GM23338 (cell line): Measurements from ENCODE around the gene MIDN. TPM values are rescaled to one million over a fixed set of nuclear protein-coding genes. Genes with fewer than 3 reads are reported as not detected.

ENCODE experiments used
- ATAC-seq: fragments of 200-7000 bp; cut with Tn5 transposase; 3 replicates; pipeline ENCODE4 v1.9.1; 2020
- DNase-seq: peaks from one replicate; pipeline ENCODE4 v3.0.0-alpha.2; 2015; ENCODE audit warnings: low spot score
- H2AFZ ChIP-seq: fragments of 200-600 bp; sonication (generic); 2 replicates; pipeline ENCODE4 v1.8.0; 2016; ENCODE audit warnings: antibody characterized with exemption, mild to moderate bottlenecking, moderate library complexity
- H3F3A ChIP-seq: fragments of 200-600 bp; sonication (generic); replicated peaks from 2 replicates; pipeline ENCODE4 v1.8.0; 2017; ENCODE audit warnings: antibody characterized with exemption, mixed run types, low read depth
- H3K27ac ChIP-seq: fragments of 200-600 bp; sonication (generic); 2 replicates; pipeline ENCODE4 v1.6.1; 2016; ENCODE audit warnings: low read depth
- H3K27me3 ChIP-seq: fragments of 200-600 bp; sonication (generic); 2 replicates; pipeline ENCODE4 v1.8.0; 2016; ENCODE audit warnings: mild to moderate bottlenecking, mixed run types, moderate library complexity; ENCODE audit not compliant: insufficient read depth
- H3K36me3 ChIP-seq: fragments of 200-600 bp; sonication (generic); 2 replicates; pipeline ENCODE4 v1.8.0; 2016; ENCODE audit warnings: mild to moderate bottlenecking; ENCODE audit not compliant: insufficient read depth
- H3K4me1 ChIP-seq: fragments of 200-600 bp; sonication (generic); 2 replicates; pipeline ENCODE4 v1.8.0; 2016; ENCODE audit warnings: mild to moderate bottlenecking, moderate library complexity; ENCODE audit not compliant: insufficient read depth
- H3K4me2 ChIP-seq: fragments of 200-600 bp; sonication (generic); 2 replicates; pipeline ENCODE4 v1.7.1; 2017; ENCODE audit warnings: mixed run types
- H3K4me3 ChIP-seq: fragments of 200-600 bp; sonication (generic); 2 replicates; pipeline ENCODE4 v1.6.1; 2016; ENCODE audit warnings: mixed run types
- H3K79me2 ChIP-seq: fragments of 200-600 bp; sonication (generic); replicated peaks from 2 replicates; pipeline ENCODE4 v1.8.0; 2017; ENCODE audit warnings: mild to moderate bottlenecking; ENCODE audit not compliant: insufficient read depth
- H3K9me2 ChIP-seq: fragments of 200-600 bp; sonication (generic); 2 replicates; pipeline ENCODE4 v1.8.0; 2017; ENCODE audit not compliant: insufficient read depth
- H4K20me1 ChIP-seq: fragments of 200-600 bp; sonication (generic); replicated peaks from 2 replicates; pipeline ENCODE4 v1.8.0; 2017; ENCODE audit warnings: mild to moderate bottlenecking; ENCODE audit not compliant: insufficient read depth
- H3K27ac Mint-ChIP-seq: 2 replicates; pipeline ENCODE4 v1.8.0; 2020; ENCODE audit warnings: inconsistent platforms, mild to moderate bottlenecking, moderate library complexity, mixed read lengths
- H3K27me3 Mint-ChIP-seq: 3 replicates; pipeline ENCODE4 v1.8.0; 2022; ENCODE audit warnings: low read depth, mild to moderate bottlenecking, moderate library complexity, mixed read lengths, inconsistent platforms; ENCODE audit not compliant: insufficient read depth, poor library complexity
- H3K36me3 Mint-ChIP-seq: 3 replicates; pipeline ENCODE4 v1.8.0; 2021; ENCODE audit warnings: low read depth, mild to moderate bottlenecking, inconsistent platforms, moderate library complexity, mixed read lengths
- H3K4me1 Mint-ChIP-seq: 3 replicates; pipeline ENCODE4 v1.8.0; 2020; ENCODE audit warnings: mild to moderate bottlenecking, inconsistent platforms, mixed read lengths
- H3K4me3 Mint-ChIP-seq: 3 replicates; pipeline ENCODE4 v1.8.0; 2021; ENCODE audit warnings: moderate library complexity, mild to moderate bottlenecking, inconsistent platforms, mixed read lengths
- H3K9me3 Mint-ChIP-seq: 3 replicates; pipeline ENCODE4 v1.8.0; 2020; ENCODE audit warnings: moderate library complexity, mild to moderate bottlenecking, inconsistent platforms, mixed read lengths
- EZH2 ChIP-seq: fragments of 200-600 bp; sonication (generic); IDR thresholded peaks from one replicate; pipeline ENCODE4 v1.8.0; 2017; ENCODE audit warnings: antibody characterized with exemption, mild to moderate bottlenecking, low read depth; ENCODE audit not compliant: unreplicated experiment
- ZNF114 ChIP-seq: fragments of 250-450 bp; sonication (Bioruptor Pico); IDR thresholded peaks from 2 replicates; pipeline ENCODE4 v1.5.0; 2020; ENCODE audit warnings: mild to moderate bottlenecking, moderate library complexity
- ZNF331 ChIP-seq: fragments of 250-450 bp; sonication (Bioruptor Pico); IDR thresholded peaks from 2 replicates; pipeline ENCODE4 v1.5.0; 2020; ENCODE audit warnings: low read depth, mild to moderate bottlenecking, moderate library complexity
- ZNF462 ChIP-seq: fragments of 250-450 bp; sonication (Bioruptor Pico); IDR thresholded peaks from 2 replicates; pipeline ENCODE4 v1.5.0; 2020; ENCODE audit warnings: mild to moderate bottlenecking, moderate library complexity
- polyA plus RNA-seq: library from polyadenylated mRNA; unstranded; fragments of >200 nt; fragmentation: Nextera tagmentation; extraction: Ambion mirVana; gene quantifications from 2 replicates; pipeline ENCODE4 v1.2.1, GENCODE V29; 2016
- total RNA-seq: library from RNA; depleted of rRNA; stranded (reverse); fragments of >200 nt; shearing (Covaris generic); gene quantifications from 2 replicates; pipeline ENCODE4 v1.2.3, GENCODE V29; 2014

The MIDN gene
- total and polyA plus RNA-seq, 2 experiments from 2014 or later, result 28.6 to 113 TPM

GRCh38 chr19:1257475-1258162 is 9.2 kb downstream of the MIDN start (continued):
- no peak for TF ChIP-seq ZNF462 (CRISPR knock-in tag)

- peaks cover 52% of the 10 kb centered on the region for H3K36me3 Mint-ChIP-seq
- H3K4me1 Mint-ChIP-seq, result peaks cover 58% of the 10 kb centered on the region
- Histone ChIP-seq H3K36me3 (peaks cover 19% of the 10 kb centered on the region), H3K4me3 (no peak overlapping the region), H3K27ac (peak overlapping the region; percentile 94), H3K9me2 (no peaks in the 10 kb centered on the region), H3F3A (peaks cover 73% of the 10 kb centered on the region), H3K79me2 (peaks cover 26% of the 10 kb centered on the region), H3K4me1 (peaks cover 50% of the 10 kb centered on the region), H2AFZ (no peak overlapping the region), H3K27me3 (no peaks in the 10 kb centered on the region), H4K20me1 (peaks cover 24% of the 10 kb centered on the region), H3K4me2 (peak overlapping the region; percentile 35; the same call in 1 of the 2 replicates)
- no peak overlapping the region for H3K27ac Mint-ChIP-seq
- H3K9me3 Mint-ChIP-seq, result no peaks in the 10 kb centered on the region; the same call in 1 of the 3 replicates
- peaks cover 35% of the 10 kb centered on the region for H3K27me3 Mint-ChIP-seq
- ATAC-seq (no peak), DNase-seq (no peak)
- TF ChIP-seq ZNF331 (CRISPR knock-in tag) (no peak), ZNF114 (no peak), EZH2 (no peak)
- H3K4me3 Mint-ChIP-seq, result peak overlapping the region; percentile 39; the same call in 1 of the 3 replicates
Measured at GRCh38 chr19:1258163-1258492, 9.7 kb downstream of the MIDN start.
